Omental fat pad (tissue), 4 donors: ENCODE data around the gene ZFPL1. TPM values are rescaled to one million over a fixed set of nuclear protein-coding genes. Genes with fewer than 3 reads are reported as not detected.

Source experiments
- ATAC-seq: fragments of 150-250 bp; one replicate; pipeline ENCODE4 v1.9.1; 2016; ENCODE audit warnings: mild to moderate bottlenecking, moderate library complexity; ENCODE audit not compliant: low FRiP score
- DNase-seq: peaks from one replicate; pipeline ENCODE4 v3.0.0-alpha.2; 2019; ENCODE audit warnings: low spot score
- total RNA-seq, 4 donors: library from RNA; depleted of rRNA; stranded (reverse); fragments of >200 nt; gene quantifications; one replicate each; pipeline ENCODE4 v1.1.0, GENCODE V29; 2016
- TF ChIP-seq, protein P1 (sequence below), 3 donors: fragments of 450-650 bp; IDR thresholded peaks; one replicate each; pipeline ENCODE4 v1.5.1; 2016 to 2017; ENCODE audit warnings: antibody characterized with exemption in 3 of 3, mild to moderate bottlenecking in 3 of 3, moderate library complexity in 2 of 3

Gene ZFPL1
- total RNA-seq, 4 donors from 2014 or later, result 21.3 to 44.5 (median 32.6) TPM

GRCh38 chr11:65059959-65060824 is 23.8 kb upstream of the ZFPL1 start:
- TF ChIP-seq, protein P1, sequence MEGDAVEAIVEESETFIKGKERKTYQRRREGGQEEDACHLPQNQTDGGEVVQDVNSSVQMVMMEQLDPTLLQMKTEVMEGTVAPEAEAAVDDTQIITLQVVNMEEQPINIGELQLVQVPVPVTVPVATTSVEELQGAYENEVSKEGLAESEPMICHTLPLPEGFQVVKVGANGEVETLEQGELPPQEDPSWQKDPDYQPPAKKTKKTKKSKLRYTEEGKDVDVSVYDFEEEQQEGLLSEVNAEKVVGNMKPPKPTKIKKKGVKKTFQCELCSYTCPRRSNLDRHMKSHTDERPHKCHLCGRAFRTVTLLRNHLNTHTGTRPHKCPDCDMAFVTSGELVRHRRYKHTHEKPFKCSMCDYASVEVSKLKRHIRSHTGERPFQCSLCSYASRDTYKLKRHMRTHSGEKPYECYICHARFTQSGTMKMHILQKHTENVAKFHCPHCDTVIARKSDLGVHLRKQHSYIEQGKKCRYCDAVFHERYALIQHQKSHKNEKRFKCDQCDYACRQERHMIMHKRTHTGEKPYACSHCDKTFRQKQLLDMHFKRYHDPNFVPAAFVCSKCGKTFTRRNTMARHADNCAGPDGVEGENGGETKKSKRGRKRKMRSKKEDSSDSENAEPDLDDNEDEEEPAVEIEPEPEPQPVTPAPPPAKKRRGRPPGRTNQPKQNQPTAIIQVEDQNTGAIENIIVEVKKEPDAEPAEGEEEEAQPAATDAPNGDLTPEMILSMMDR (IDR thresholded peaks at IDR 0.05), result no peak
- ATAC-seq, result no peak
- DNase-seq, result no peak

DNA sequence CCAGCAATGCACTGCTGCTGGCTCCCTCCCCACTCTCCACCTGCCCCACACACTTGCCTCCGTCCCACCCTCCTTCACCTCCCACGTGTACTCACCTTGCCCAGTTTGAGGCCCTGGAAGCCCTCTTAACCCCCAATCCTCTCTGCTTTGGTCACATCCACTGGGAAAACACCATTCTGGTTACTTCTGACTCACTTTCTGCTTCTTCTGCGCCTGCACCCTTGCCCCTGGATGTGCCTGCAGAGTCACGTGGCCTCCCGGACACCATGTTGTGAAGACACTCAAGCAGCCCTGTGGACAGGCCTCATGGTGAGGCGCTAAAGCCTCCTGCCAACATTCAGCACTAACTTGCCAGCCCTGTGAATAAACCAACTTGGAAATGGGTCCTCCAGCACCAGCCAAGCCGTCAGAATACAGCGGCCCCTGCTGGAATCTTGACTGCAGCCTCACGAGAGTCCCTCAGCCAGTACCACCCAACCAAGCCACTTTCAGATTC is 23.1 kb upstream of the ZFPL1 start:
- DNase-seq, result no peak
- no peak for ATAC-seq
- TF ChIP-seq, protein P1 (IDR thresholded peaks at IDR 0.05), result no peak

DNA sequence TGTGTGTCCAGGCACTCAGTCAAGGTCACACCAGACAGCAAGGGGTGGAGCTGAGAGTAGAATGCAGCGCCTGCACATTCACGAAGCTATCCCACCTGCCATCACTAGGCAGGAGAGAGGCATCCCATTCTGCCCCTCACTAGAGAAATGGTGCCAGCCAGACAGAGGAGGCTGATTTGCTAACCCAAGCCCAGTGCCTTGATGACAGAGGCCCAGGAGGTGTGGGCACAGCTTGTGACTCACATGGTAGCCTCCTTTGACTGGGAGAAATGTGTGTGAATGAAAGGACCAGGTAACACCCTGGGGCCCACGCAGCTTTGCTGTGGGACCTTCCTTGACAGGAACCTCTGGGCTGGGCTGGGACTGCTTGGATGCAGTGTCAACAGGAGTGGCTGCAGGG is 20.5 kb upstream of the ZFPL1 start:
- TF ChIP-seq, protein P1 (IDR thresholded peaks at IDR 0.05), result no peak
- DNase-seq (no peak), ATAC-seq (no peak)

GRCh38 chr11:65064847-65065240 is 19.2 kb upstream of the ZFPL1 start:
- no peak for ATAC-seq
- no peak for DNase-seq
- TF ChIP-seq, protein P1 (IDR thresholded peaks at IDR 0.05), result no peak

GRCh38 chr11:65065851-65066250 is 18.2 kb upstream of the ZFPL1 start:
- TF ChIP-seq, protein P1 (IDR thresholded peaks at IDR 0.05), result no peak
- ATAC-seq (no peak), DNase-seq (no peak)

- ATAC-seq, result no peak
Measured at GRCh38 chr11:65066315-65066714, 17.7 kb upstream of the ZFPL1 start.

More at GRCh38 chr11:65066315-65066714, 17.7 kb upstream of the ZFPL1 start:
- TF ChIP-seq, protein P1 (IDR thresholded peaks at IDR 0.05), result no peak
- no peak for DNase-seq
